Measurements from ENCODE around the gene ARG2. TPM values are rescaled to one million over a fixed set of nuclear protein-coding genes. Genes with fewer than 3 reads are reported as not detected.

ARG2 gene
- total and polyA plus RNA-seq, 10 of the 15 experiments (the other 5 are each of a cell fraction or from before 2014, with no cell fraction given), result 0.48 to 7.8 (median 1.1) TPM

DNA sequence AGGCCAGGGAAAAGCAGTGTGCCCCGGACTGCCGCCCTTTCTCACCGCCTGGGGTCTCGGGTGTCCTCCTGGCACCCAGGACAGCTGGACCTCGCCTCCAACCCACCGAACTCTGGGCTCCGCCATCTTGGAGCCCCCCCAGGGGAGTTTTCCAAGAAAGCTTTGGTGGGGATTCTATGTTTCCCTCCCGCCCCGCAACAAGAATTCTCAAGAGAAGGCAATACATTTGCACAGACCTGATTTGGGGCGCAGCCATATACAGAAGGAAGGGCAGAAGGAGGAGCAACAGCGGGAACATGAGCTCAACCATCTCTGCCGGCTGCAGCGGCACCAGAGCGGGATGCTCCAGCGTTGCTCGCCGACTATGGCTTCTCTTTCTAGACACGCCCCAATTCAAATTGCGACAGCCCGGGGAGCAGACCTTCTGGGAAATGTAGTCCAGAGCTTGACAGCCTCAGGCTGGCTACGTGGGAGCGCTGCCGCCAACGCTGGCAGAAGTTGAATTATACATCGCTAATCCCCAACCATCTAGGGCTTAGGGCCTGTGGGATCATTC, 75.8 kb downstream of the ARG2 start, which contains the start of gene RDH11 (continued):
- TF ChIP-seq CREB1 (IDR thresholded peaks at IDR 0.05; ENCODE audit: low read depth) (peak; percentile 82), CREM (IDR thresholded peaks at IDR 0.05; ENCODE audit: low read depth) (peak; percentile 65), NRF1 (conservative IDR thresholded peaks at IDR 0.05; ENCODE audit: low read depth, low read length) (no peak), RAD51 (IDR thresholded peaks at IDR 0.05) (no peak), RB1 (IDR thresholded peaks at IDR 0.05; ENCODE audit: borderline replicate concordance) (0 out of 2 replicates have a peak, but pooled peaks have one; percentile 22), BHLHE40 (IDR thresholded peaks at IDR 0.05; ENCODE audit: borderline replicate concordance in 1 of 2, low read depth in 2 of 2, low read length in 1 of 2) (peak in 1 of 2 experiments; percentile 44; a peak in 1 of 4 replicates), SMAD5 (IDR thresholded peaks at IDR 0.05; ENCODE audit: low read depth) (peak; percentile 61; the same call in 1 of the 2 replicates), PKNOX1 (IDR thresholded peaks at IDR 0.05) (peak; percentile 39; the same call in 1 of the 2 replicates), BACH1 (IDR thresholded peaks at IDR 0.05; ENCODE audit: borderline replicate concordance) (peak; percentile 42; the same call in 1 of the 2 replicates), IKZF2 (IDR thresholded peaks at IDR 0.05) (peak in 1 of 2 experiments; percentile 38; a peak in 3 of 4 replicates), TAF1 (IDR thresholded peaks at IDR 0.05; ENCODE audit: borderline replicate concordance, low read depth, low read length) (peak; percentile 64; the same call in 1 of the 2 replicates), ATF7 (IDR thresholded peaks at IDR 0.05; ENCODE audit: low read depth) (no peak), EED (IDR thresholded peaks at IDR 0.05; ENCODE audit: low read depth) (no peak), POU2F2 (IDR thresholded peaks at IDR 0.05; ENCODE audit: borderline replicate concordance, low read depth, low read length) (peak; percentile 89), EGR1 (IDR thresholded peaks at IDR 0.05; ENCODE audit: borderline replicate concordance in 1 of 2, low read depth in 2 of 2, low read length in 2 of 2) (no peak; a peak in 1 of 3 replicates), YY1 (IDR thresholded peaks at IDR 0.05; ENCODE audit: low read depth, low read length) (peak; percentile 89), SKIL (IDR thresholded peaks at IDR 0.05; ENCODE audit: low read depth, poor library complexity, severe bottlenecking) (no peak)
- TF ChIP-seq, protein P1, sequence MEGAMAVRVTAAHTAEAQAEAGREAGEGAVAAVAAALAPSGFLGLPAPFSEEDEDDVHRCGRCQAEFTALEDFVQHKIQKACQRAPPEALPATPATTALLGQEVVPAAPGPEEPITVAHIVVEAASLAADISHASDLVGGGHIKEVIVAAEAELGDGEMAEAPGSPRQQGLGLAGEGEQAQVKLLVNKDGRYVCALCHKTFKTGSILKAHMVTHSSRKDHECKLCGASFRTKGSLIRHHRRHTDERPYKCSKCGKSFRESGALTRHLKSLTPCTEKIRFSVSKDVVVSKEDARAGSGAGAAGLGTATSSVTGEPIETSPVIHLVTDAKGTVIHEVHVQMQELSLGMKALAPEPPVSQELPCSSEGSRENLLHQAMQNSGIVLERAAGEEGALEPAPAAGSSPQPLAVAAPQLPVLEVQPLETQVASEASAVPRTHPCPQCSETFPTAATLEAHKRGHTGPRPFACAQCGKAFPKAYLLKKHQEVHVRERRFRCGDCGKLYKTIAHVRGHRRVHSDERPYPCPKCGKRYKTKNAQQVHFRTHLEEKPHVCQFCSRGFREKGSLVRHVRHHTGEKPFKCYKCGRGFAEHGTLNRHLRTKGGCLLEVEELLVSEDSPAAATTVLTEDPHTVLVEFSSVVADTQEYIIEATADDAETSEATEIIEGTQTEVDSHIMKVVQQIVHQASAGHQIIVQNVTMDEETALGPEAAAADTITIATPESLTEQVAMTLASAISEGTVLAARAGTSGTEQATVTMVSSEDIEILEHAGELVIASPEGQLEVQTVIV (IDR thresholded peaks at IDR 0.05; ENCODE audit: borderline replicate concordance, partially characterized antibody), result peak; percentile 45
- TF ChIP-seq, protein P2, sequence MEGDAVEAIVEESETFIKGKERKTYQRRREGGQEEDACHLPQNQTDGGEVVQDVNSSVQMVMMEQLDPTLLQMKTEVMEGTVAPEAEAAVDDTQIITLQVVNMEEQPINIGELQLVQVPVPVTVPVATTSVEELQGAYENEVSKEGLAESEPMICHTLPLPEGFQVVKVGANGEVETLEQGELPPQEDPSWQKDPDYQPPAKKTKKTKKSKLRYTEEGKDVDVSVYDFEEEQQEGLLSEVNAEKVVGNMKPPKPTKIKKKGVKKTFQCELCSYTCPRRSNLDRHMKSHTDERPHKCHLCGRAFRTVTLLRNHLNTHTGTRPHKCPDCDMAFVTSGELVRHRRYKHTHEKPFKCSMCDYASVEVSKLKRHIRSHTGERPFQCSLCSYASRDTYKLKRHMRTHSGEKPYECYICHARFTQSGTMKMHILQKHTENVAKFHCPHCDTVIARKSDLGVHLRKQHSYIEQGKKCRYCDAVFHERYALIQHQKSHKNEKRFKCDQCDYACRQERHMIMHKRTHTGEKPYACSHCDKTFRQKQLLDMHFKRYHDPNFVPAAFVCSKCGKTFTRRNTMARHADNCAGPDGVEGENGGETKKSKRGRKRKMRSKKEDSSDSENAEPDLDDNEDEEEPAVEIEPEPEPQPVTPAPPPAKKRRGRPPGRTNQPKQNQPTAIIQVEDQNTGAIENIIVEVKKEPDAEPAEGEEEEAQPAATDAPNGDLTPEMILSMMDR (IDR thresholded peaks at IDR 0.05 in 2 of 3, conservative IDR thresholded peaks at IDR 0.05 in 1 of 3; ENCODE audit: control insufficient read depth in 2 of 3, extremely low read depth in 1 of 3, insufficient read depth in 1 of 3, low read depth in 3 of 3, low read length in 3 of 3), result no peak
- TF ChIP-seq, protein P3, sequence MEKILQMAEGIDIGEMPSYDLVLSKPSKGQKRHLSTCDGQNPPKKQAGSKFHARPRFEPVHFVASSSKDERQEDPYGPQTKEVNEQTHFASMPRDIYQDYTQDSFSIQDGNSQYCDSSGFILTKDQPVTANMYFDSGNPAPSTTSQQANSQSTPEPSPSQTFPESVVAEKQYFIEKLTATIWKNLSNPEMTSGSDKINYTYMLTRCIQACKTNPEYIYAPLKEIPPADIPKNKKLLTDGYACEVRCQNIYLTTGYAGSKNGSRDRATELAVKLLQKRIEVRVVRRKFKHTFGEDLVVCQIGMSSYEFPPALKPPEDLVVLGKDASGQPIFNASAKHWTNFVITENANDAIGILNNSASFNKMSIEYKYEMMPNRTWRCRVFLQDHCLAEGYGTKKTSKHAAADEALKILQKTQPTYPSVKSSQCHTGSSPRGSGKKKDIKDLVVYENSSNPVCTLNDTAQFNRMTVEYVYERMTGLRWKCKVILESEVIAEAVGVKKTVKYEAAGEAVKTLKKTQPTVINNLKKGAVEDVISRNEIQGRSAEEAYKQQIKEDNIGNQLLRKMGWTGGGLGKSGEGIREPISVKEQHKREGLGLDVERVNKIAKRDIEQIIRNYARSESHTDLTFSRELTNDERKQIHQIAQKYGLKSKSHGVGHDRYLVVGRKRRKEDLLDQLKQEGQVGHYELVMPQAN (conservative IDR thresholded peaks at IDR 0.05), result peak; percentile 73
